IMR-90 (cell line): Measurements from ENCODE around the gene SCGB3A2.

Experiments used
- CEBPB ChIP-seq: IDR thresholded peaks from 2 replicates; pipeline ENCODE4 v1.6.1; 2012; ENCODE audit warnings: low read depth, low read length, improper control_type of control experiment
- CHD1 ChIP-seq: IDR thresholded peaks from 2 replicates; pipeline ENCODE4 v1.6.1; 2012; ENCODE audit warnings: low read depth, low read length, improper control_type of control experiment
- FOS ChIP-seq: fragments of 150-350 bp; IDR thresholded peaks from 2 replicates; pipeline ENCODE4 v1.6.1; 2016; ENCODE audit warnings: low read depth, low read length
- MXI1 ChIP-seq: IDR thresholded peaks from 2 replicates; pipeline ENCODE4 v1.6.1; 2012; ENCODE audit warnings: low read depth, mild to moderate bottlenecking, low read length, moderate library complexity, borderline replicate concordance
- POLR2A ChIP-seq: IDR thresholded peaks from 2 replicates; pipeline ENCODE4 v1.6.1; 2012; ENCODE audit warnings: mild to moderate bottlenecking, low read depth, low read length
- RAD21 ChIP-seq: IDR thresholded peaks from 2 replicates; pipeline ENCODE4 v1.6.1; 2012; ENCODE audit warnings: low read length, improper control_type of control experiment
- RCOR1 ChIP-seq: IDR thresholded peaks from 2 replicates; pipeline ENCODE4 v1.6.1; 2012; ENCODE audit warnings: mild to moderate bottlenecking, low read length, improper control_type of control experiment; ENCODE audit not compliant: insufficient replicate concordance
- RFX5 ChIP-seq: IDR thresholded peaks from 2 replicates; pipeline ENCODE4 v1.8.0; 2012; ENCODE audit warnings: low read depth, mild to moderate bottlenecking, low read length, moderate library complexity
- SMC3 ChIP-seq: fragments of 150-350 bp; IDR thresholded peaks from 2 replicates; pipeline ENCODE4 v1.6.1; 2016; ENCODE audit warnings: low read depth, mild to moderate bottlenecking, antibody characterized with exemption, low read length, moderate library complexity
- TF ChIP-seq, protein P1 (sequence below): conservative IDR thresholded peaks from 2 replicates; pipeline ENCODE4 v1.5.1; 2012; ENCODE audit warnings: mild to moderate bottlenecking, low read depth, low read length, improper control_type of control experiment
- TF ChIP-seq, protein P2 (sequence below): fragments of 150-350 bp; IDR thresholded peaks from 2 replicates; pipeline ENCODE4 v1.6.1; 2017; ENCODE audit warnings: mild to moderate bottlenecking, antibody characterized with exemption, low read length, low read depth

DNA sequence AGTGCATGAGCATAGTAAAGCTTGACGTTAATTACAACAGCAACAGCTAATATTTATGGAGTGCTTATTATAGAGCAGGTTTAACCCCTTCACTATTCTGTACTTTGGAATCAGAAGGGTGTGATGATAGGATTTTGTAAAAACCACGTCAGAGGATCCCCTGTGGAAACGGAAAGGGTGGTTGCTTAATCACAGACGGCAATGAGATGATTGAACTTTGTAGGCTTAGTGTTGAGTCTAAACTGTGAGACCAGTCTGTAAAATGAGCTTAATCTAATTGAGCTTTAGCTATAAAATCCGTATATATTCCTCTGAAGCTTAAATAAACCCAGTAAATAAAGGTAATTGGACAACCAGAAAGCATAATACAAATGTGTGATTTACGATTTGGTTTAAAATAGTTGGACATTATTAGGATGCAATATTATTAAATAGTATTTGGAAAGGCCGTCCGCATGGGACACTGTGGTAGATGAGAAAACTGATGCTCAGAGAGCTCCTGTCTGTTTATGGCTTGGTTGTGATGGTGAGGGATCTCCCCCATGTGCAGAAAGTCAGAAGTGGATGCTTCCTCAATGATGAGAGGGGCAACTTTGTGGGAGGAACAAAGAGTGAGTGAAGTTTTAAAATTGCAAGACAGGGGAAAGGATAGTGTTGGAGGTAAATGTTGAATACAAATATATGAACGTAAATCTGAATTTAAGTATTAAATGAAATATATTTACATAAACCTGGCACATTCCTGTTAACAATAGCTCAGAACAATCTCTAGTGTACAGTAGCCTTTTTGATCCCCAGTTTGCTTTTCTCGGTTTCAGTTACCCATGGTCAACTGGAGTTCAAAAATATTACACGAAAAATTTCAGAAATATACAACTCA lies 23.4 kb upstream of the SCGB3A2 start:
- no peak for TF ChIP-seq POLR2A
- TF ChIP-seq RAD21: no peak
- TF ChIP-seq, protein P1, sequence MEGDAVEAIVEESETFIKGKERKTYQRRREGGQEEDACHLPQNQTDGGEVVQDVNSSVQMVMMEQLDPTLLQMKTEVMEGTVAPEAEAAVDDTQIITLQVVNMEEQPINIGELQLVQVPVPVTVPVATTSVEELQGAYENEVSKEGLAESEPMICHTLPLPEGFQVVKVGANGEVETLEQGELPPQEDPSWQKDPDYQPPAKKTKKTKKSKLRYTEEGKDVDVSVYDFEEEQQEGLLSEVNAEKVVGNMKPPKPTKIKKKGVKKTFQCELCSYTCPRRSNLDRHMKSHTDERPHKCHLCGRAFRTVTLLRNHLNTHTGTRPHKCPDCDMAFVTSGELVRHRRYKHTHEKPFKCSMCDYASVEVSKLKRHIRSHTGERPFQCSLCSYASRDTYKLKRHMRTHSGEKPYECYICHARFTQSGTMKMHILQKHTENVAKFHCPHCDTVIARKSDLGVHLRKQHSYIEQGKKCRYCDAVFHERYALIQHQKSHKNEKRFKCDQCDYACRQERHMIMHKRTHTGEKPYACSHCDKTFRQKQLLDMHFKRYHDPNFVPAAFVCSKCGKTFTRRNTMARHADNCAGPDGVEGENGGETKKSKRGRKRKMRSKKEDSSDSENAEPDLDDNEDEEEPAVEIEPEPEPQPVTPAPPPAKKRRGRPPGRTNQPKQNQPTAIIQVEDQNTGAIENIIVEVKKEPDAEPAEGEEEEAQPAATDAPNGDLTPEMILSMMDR: no peak
- TF ChIP-seq CHD1: no peak
- TF ChIP-seq SMC3: no peak
- no peak for TF ChIP-seq RCOR1
- no peak for TF ChIP-seq CEBPB
- no peak for TF ChIP-seq MXI1
- TF ChIP-seq RFX5: no peak
- TF ChIP-seq, protein P2, sequence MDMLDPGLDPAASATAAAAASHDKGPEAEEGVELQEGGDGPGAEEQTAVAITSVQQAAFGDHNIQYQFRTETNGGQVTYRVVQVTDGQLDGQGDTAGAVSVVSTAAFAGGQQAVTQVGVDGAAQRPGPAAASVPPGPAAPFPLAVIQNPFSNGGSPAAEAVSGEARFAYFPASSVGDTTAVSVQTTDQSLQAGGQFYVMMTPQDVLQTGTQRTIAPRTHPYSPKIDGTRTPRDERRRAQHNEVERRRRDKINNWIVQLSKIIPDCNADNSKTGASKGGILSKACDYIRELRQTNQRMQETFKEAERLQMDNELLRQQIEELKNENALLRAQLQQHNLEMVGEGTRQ: no peak
- TF ChIP-seq FOS: no peak
